Brain microvascular endothelial cell (primary cell): Measurements from ENCODE around the gene PARD3.
"Not testable (repeated sequence)": the region's sequence is repeated elsewhere in the genome, so short reads cannot be mapped to it uniquely, and the experiment has no call there.

Source experiments
- DNase-seq: peaks from one replicate; pipeline ENCODE4 v3.0.0-alpha.2; 2020
- H3K27ac ChIP-seq: fragments of 250-450 bp; sonication (Bioruptor Pico); 2 replicates; pipeline ENCODE4 v1.5.1; 2020; ENCODE audit warnings: mild to moderate bottlenecking, moderate library complexity
- H3K27me3 ChIP-seq: fragments of 250-450 bp; sonication (Bioruptor Pico); replicated peaks from 2 replicates; pipeline ENCODE4 v1.5.1; 2020; ENCODE audit warnings: mild to moderate bottlenecking
- H3K36me3 ChIP-seq: fragments of 250-450 bp; sonication (Bioruptor Pico); replicated peaks from 2 replicates; pipeline ENCODE4 v1.5.1; 2020; ENCODE audit warnings: mild to moderate bottlenecking
- H3K4me3 ChIP-seq: 2 replicates; pipeline ENCODE4 v1.5.1; 2011; ENCODE audit warnings: low read depth, mild to moderate bottlenecking, control low read depth, low read length, moderate library complexity
- in situ Hi-C: cut with HindIII; loops from 2 replicates; pipeline ENCODE4 v1.10.0; 2017; ENCODE audit warnings: low sequenced_read_pairs, low pct_ligation_motif_present
- TF ChIP-seq, protein P1 (sequence below): IDR thresholded peaks from 2 replicates; pipeline ENCODE4 v1.5.1; 2011; ENCODE audit warnings: low read depth, mild to moderate bottlenecking, moderate library complexity, low read length, control low read depth, inconsistent platforms; ENCODE audit errors: missing control alignments

The PARD3 gene

DNA sequence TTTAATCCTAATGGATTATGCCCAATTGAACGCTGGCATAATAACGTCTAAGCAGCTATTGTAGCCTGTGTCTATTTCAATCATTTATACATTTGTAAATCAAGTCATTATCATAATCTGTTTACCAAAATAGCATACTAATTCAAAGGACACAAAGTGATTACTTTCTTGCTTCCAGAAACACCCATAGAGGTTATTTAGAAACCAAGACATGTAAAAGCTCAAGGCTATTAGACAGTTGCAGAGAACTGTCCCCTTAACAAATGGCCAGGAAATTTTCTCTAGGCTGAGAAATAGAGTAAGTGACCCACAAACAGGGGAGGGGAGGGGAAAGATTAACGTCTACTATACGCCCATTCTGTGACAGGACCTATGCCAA is 455.7 kb downstream of the PARD3 start:
- DNase-seq = no peak
- H3K4me3 ChIP-seq = no peak overlapping the region
- H3K27ac ChIP-seq = no peak overlapping the region
- no peaks in the 10 kb centered on the region for H3K36me3 ChIP-seq
- TF ChIP-seq, protein P1, sequence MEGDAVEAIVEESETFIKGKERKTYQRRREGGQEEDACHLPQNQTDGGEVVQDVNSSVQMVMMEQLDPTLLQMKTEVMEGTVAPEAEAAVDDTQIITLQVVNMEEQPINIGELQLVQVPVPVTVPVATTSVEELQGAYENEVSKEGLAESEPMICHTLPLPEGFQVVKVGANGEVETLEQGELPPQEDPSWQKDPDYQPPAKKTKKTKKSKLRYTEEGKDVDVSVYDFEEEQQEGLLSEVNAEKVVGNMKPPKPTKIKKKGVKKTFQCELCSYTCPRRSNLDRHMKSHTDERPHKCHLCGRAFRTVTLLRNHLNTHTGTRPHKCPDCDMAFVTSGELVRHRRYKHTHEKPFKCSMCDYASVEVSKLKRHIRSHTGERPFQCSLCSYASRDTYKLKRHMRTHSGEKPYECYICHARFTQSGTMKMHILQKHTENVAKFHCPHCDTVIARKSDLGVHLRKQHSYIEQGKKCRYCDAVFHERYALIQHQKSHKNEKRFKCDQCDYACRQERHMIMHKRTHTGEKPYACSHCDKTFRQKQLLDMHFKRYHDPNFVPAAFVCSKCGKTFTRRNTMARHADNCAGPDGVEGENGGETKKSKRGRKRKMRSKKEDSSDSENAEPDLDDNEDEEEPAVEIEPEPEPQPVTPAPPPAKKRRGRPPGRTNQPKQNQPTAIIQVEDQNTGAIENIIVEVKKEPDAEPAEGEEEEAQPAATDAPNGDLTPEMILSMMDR = no peak
- in situ Hi-C loops = no loop called here
- H3K27me3 ChIP-seq = no peaks in the 10 kb centered on the region

DNA sequence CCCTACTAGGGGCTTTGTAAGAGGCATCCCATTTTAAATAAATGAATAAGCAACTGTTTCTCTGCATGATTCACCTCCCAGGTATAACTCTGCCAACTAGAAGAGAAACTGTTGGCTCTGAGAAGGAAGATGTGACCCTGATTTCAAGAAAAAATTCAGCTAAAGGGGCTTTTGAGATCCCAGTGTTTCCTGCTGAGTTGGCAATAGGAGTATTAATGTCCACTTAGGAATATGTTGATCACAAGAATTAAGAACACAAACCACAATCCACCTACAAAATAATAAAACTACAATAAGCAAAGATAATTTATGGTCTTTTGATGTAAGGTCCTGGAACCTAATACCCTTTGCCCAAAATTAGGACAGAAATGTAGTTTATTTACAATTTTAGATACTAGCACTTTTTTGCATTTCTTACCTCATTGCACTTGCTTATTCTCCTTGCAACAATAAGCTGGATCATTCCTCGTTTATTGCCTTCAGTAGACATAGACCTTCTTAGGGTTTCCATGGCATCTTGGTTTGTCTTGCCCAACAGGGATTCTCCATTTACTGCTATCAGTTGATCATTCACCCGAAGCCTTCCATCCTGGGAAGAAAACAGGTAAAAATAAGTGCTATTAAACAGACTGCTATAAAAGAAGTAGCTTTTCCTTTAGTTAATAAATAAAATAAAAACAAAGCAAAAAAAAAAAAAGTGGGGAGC is 456.2 kb downstream of the PARD3 start:
- TF ChIP-seq, protein P1 = no peak
- no peaks in the 10 kb centered on the region for H3K36me3 ChIP-seq
- DNase-seq = no peak
- no peak overlapping the region for H3K4me3 ChIP-seq
- H3K27ac ChIP-seq = no peak overlapping the region
- in situ Hi-C loops = no loop called here
- no peaks in the 10 kb centered on the region for H3K27me3 ChIP-seq

DNA sequence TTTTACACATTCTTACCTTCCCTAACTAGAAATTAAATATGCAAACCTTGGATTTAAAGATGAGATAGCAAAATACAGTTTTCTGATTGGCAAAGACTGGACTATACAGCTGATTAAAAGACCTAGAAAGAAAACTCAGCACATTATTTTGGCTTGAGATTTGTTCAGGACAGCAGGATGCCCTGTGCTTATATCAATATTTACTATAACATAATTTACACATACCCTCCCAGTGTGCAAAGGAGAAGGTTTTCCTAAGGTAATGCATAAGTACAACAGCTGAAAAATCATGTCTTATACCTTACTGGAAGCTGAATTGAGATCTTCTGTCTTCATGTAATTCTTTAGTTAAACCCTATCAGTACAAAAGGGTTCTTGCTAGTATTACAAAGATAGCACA is 458.6 kb downstream of the PARD3 start:
- no peaks in the 10 kb centered on the region for H3K36me3 ChIP-seq
- H3K27ac ChIP-seq = no peak overlapping the region
- no peak overlapping the region for H3K4me3 ChIP-seq
- in situ Hi-C loops = no loop called here
- H3K27me3 ChIP-seq = no peaks in the 10 kb centered on the region
- no peak for DNase-seq
- TF ChIP-seq, protein P1 = no peak

DNA sequence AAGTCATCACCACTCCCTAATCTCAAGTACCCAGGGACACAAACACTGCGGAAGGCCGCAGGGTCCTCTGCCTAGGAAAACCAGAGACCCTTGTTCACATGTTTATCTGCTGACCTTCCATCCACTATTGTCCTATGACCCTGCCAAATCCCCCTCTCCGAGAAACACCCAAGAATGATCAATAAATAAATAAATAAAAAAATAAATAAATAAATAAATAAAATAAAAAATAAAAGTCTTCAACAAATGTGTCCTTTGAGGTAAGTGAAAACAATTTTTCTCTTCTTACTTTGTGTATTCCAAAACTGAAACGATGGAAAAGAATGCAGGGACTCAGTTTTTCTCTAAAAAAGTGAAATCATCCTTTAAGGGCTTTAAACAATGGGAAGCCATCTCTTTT is 461.6 kb downstream of the PARD3 start:
- H3K27ac ChIP-seq, DNase-seq, H3K27me3 ChIP-seq, H3K4me3 ChIP-seq, in situ Hi-C loops, H3K36me3 ChIP-seq: not testable (repeated sequence)

DNA sequence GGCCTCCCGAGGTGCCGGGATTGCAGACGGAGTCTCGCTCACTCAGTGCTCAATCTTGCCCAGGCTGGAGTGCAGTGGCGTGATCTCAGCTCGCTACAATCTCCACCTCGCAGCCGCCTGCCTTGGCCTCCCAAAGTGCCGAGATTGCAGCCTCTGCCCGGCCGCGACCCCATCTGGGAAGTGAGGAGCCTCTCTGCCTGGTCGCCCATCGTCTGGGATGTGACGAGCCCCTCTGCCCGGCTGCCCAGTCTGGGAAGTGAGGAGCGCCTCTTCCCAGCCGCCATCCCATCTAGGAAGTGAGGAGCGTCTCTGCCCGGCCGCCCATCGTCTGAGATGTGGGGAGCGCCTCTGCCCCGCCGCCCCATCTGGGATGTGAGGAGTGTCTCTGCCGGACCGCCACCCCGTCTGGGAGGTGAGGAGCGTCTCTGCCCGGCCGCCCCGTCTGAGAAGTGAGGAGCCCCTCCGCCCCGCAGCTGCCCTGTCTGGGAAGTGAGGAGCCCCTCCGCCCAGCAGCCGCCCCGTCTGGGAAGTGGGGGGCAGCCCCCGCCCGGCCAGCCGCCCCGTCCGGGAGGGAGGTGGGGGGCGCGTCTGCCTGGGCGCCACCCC is 462.4 kb downstream of the PARD3 start:
- H3K36me3 ChIP-seq, H3K27me3 ChIP-seq, DNase-seq, H3K27ac ChIP-seq, in situ Hi-C loops, H3K4me3 ChIP-seq: not testable (repeated sequence)

DNA sequence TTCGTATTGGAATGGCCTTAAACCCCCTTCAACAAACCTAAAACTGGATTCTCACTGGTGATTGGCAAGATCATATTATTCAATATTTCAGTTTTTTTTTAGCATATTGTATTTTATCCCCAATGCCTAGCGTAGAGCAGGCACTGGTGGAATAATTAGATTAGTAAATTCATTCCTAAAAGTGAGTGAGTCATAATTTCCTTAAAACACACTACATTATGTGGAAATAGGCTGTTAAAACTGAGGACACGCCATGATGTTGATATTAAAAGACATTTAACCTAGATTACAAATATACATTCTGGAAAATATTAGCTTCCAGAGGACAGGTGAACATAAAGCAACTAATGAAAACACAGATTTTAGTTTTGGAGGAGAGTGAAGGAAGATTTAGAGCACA is 463.9 kb downstream of the PARD3 start:
- TF ChIP-seq, protein P1 = no peak
- no peak for DNase-seq
- in situ Hi-C loops = no loop called here
- Histone ChIP-seq H3K36me3 (no peaks in the 10 kb centered on the region), H3K4me3 (no peak overlapping the region), H3K27ac (no peak overlapping the region), H3K27me3 (no peaks in the 10 kb centered on the region)
